Measurements from ENCODE around the gene LRP11.

DNA sequence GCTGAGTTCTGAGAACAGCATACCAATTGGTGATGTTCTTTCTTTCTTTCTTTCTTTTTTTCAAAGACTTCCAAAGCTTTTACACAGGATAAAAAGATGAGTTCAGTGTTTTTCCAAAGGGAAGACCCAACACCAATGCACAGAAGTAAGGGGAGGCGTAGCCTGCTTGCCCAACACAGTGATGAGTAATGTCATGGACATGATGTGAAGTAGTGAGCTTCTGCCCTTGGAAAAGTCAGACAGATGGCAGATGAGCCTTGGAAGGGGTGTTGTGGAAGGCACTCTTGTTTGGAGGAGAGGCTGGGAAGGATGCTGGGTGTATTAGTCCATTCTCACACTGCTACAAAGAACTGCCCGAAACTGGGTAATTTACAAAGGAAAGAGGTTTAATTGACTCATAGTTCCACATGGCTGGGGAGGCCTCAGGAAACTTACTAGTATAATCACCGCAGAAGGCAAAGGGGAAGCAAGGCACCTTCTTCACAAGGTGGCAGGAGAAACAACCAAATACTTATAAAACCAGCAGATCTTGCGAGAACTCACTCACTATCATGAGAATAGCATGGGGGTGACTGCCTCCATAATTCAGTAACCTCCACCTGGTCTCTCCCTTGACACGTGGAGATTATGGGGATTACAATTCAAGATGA is 12.6 kb downstream of the LRP11 start:
- TF ChIP-seq, protein P1, sequence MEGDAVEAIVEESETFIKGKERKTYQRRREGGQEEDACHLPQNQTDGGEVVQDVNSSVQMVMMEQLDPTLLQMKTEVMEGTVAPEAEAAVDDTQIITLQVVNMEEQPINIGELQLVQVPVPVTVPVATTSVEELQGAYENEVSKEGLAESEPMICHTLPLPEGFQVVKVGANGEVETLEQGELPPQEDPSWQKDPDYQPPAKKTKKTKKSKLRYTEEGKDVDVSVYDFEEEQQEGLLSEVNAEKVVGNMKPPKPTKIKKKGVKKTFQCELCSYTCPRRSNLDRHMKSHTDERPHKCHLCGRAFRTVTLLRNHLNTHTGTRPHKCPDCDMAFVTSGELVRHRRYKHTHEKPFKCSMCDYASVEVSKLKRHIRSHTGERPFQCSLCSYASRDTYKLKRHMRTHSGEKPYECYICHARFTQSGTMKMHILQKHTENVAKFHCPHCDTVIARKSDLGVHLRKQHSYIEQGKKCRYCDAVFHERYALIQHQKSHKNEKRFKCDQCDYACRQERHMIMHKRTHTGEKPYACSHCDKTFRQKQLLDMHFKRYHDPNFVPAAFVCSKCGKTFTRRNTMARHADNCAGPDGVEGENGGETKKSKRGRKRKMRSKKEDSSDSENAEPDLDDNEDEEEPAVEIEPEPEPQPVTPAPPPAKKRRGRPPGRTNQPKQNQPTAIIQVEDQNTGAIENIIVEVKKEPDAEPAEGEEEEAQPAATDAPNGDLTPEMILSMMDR (conservative IDR thresholded peaks at IDR 0.05; ENCODE audit: low read length) = no peak
- TF ChIP-seq EZH2phosphoT487 (IDR thresholded peaks at IDR 0.05; ENCODE audit: borderline replicate concordance, low read depth, low read length) = no peak

All from OCI-LY7 (cell line).